Large intestine (tissue), 3 donors: Measurements from ENCODE around the gene GSN. TPM values are rescaled to one million over a fixed set of nuclear protein-coding genes. Genes with fewer than 3 reads are reported as not detected.
A peak's percentile ranks its signal among the peaks of the same experiment; 100 is the strongest.

Source experiments
- DNase-seq, 2 donors: peaks; one replicate each; pipeline versions ENCODE4 v3.0.0 to v3.0.0-alpha.2; 2013
- H3K27ac ChIP-seq: one replicate; pipeline ENCODE4 v1.5.1; 2013; ENCODE audit warnings: low read length
- H3K27me3 ChIP-seq: 2 replicates; pipeline ENCODE4 v1.6.1; 2013; ENCODE audit warnings: low read length; ENCODE audit not compliant: control insufficient read depth, insufficient read depth
- H3K36me3 ChIP-seq: 2 replicates; pipeline ENCODE4 v1.6.1; 2013; ENCODE audit warnings: low read length; ENCODE audit not compliant: control insufficient read depth, insufficient read depth
- H3K4me1 ChIP-seq: one replicate; pipeline ENCODE4 v1.6.1; 2013; ENCODE audit warnings: low read length; ENCODE audit not compliant: control insufficient read depth, insufficient read depth
- H3K4me3 ChIP-seq: one replicate; pipeline ENCODE4 v1.5.1; 2013; ENCODE audit warnings: low read length
- H3K9me3 ChIP-seq: one replicate; pipeline ENCODE4 v1.6.1; 2013; ENCODE audit warnings: mild to moderate bottlenecking, low read depth, low read length, moderate library complexity; ENCODE audit not compliant: control insufficient read depth
- WGBS: methylation state at CpG from one replicate; pipeline ENCODE4 v1.1.5; 2013; ENCODE audit warnings: low lambda C conversion rate; ENCODE audit not compliant: insufficient coverage; 5-methylcytosine and 5-hydroxymethylcytosine counted together
- polyA plus RNA-seq: library from polyadenylated mRNA; unstranded; fragments of 120-200 nt; gene quantifications from one replicate; pipeline ENCODE4 v1.2.1, GENCODE V29; 2013

The GSN gene
- polyA plus RNA-seq, 1 donor: 195 TPM

- peak overlapping the region; percentile 10 for H3K27ac ChIP-seq
- H3K4me1 ChIP-seq: peaks cover 27% of the 10 kb centered on the region
- DNase-seq: no peak
- no CpG with 5 or more reads among the region's 6 CpGs for WGBS
- no peaks in the 10 kb centered on the region for H3K36me3 ChIP-seq
- no peaks in the 10 kb centered on the region for H3K9me3 ChIP-seq
- no peak overlapping the region for H3K4me3 ChIP-seq
- H3K27me3 ChIP-seq: no peaks in the 10 kb centered on the region
Observed at GRCh38 chr9:121272401-121272948, 4.5 kb downstream of the GSN start.

DNA sequence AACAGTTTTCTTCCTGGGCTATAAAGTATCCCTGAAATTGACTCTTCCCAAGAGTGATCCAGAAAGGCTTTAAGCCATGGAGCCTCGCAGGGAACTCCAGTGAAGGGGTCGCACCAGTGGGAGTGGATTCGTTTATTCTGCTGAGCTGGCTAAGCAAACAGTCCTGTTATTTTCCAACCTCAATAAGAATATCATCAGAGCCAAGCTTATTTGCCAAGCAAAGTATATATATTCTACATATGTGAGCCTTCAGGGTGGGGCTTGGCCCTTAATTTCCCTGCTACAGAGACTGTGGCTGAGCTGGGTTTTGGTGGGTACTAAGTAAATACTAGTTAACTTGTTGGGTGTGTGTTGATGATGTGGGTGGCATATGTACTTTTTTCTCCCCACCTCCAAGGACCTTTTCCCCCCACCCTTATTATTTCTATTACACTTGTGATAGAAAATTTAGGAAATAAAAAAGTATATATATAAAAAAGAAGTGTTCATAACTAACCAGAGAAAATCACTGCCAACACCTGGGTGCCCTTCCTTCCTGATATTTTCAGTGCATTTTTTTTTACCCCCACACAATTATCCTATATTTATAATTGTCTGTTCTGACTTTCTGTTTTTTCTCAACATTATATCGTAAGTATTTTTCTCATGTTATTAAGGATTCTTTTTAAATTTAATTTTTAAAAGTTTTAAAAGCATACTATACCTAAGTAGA, 5.3 kb downstream of the GSN start:
- H3K4me1 ChIP-seq: peaks cover 27% of the 10 kb centered on the region
- no peak overlapping the region for H3K4me3 ChIP-seq
- no peaks in the 10 kb centered on the region for H3K9me3 ChIP-seq
- no peak for DNase-seq
- no peaks in the 10 kb centered on the region for H3K36me3 ChIP-seq
- H3K27ac ChIP-seq: peak overlapping the region; percentile 10
- 100% methylated on average over 1 of the region's 4 CpGs for WGBS
- H3K27me3 ChIP-seq: no peaks in the 10 kb centered on the region

GRCh38 chr9:121274851-121275250, 6.9 kb downstream of the GSN start:
- no peaks in the 10 kb centered on the region for H3K36me3 ChIP-seq
- DNase-seq: no peak
- no peaks in the 10 kb centered on the region for H3K9me3 ChIP-seq
- peaks cover 22% of the 10 kb centered on the region for H3K4me1 ChIP-seq
- no peak overlapping the region for H3K4me3 ChIP-seq
- WGBS: 67% methylated on average over 1 of the region's 4 CpGs
- no peaks in the 10 kb centered on the region for H3K27me3 ChIP-seq
- H3K27ac ChIP-seq: no peak overlapping the region

DNA sequence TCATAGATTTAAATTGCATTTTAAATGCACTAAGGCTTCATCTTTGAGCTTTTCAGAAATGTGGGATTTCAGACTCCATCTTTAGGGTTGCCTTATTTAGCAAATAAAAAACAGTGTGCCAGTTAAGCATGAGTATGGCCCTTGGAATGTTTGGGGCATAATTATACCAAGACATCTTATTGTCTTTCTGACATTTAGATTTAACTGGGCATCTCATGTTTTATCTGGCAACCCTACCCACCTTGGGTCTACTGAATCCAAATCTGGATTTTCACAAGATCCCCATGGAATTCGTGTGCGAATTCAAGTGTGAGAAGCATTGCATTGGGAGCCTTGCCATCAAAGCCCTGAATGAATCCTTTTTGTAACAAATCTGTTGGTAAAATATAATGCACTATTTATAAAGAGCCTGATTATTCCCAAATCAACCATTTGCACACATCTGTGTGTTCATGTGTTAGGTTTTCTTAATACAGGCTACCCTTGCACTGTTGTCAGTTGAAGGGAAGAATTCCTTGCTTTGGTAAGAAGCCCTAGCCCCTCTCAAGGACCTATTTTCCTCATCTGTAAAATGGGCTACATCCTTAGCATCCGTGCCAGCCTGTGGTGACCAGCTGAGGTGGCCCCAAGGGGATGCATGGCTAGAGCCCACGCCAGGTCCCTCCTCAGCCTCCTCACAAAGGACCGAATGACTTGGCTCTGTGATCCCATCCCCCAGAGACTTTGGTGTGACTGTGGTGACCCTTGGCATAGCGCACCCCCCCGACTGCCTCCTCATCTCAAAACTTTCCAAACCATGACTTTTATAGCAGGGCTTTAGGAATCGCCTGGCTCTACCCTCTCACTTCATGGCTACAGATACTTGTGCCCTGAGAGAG, 8.1 kb downstream of the GSN start:
- no peaks in the 10 kb centered on the region for H3K27me3 ChIP-seq
- no peaks in the 10 kb centered on the region for H3K9me3 ChIP-seq
- no peak overlapping the region for H3K27ac ChIP-seq
- H3K4me1 ChIP-seq: peaks cover 21% of the 10 kb centered on the region
- WGBS: no CpG with 5 or more reads among the region's 8 CpGs
- no peaks in the 10 kb centered on the region for H3K36me3 ChIP-seq
- no peak for DNase-seq
- H3K4me3 ChIP-seq: no peak overlapping the region

- Histone ChIP-seq H3K4me1 (peaks cover 26% of the 10 kb centered on the region), H3K4me3 (no peak overlapping the region), H3K27ac (no peak overlapping the region), H3K36me3 (no peaks in the 10 kb centered on the region), H3K9me3 (no peaks in the 10 kb centered on the region), H3K27me3 (no peaks in the 10 kb centered on the region)
- WGBS: no CpG with 5 or more reads among the region's 1 CpG
- no peak for DNase-seq
Observed at GRCh38 chr9:121277026-121277425, 9.1 kb downstream of the GSN start.

- no CpG with 5 or more reads among the region's 4 CpGs for WGBS
- peaks cover 29% of the 10 kb centered on the region for H3K4me1 ChIP-seq
- no peaks in the 10 kb centered on the region for H3K27me3 ChIP-seq
- DNase-seq: no peak
- H3K9me3 ChIP-seq: no peaks in the 10 kb centered on the region
- peaks cover 2% of the 10 kb centered on the region for H3K36me3 ChIP-seq
- H3K27ac ChIP-seq: peak overlapping the region; percentile 25
- H3K4me3 ChIP-seq: no peak overlapping the region
Observed at GRCh38 chr9:121277518-121278295, 9.7 kb downstream of the GSN start.

DNA sequence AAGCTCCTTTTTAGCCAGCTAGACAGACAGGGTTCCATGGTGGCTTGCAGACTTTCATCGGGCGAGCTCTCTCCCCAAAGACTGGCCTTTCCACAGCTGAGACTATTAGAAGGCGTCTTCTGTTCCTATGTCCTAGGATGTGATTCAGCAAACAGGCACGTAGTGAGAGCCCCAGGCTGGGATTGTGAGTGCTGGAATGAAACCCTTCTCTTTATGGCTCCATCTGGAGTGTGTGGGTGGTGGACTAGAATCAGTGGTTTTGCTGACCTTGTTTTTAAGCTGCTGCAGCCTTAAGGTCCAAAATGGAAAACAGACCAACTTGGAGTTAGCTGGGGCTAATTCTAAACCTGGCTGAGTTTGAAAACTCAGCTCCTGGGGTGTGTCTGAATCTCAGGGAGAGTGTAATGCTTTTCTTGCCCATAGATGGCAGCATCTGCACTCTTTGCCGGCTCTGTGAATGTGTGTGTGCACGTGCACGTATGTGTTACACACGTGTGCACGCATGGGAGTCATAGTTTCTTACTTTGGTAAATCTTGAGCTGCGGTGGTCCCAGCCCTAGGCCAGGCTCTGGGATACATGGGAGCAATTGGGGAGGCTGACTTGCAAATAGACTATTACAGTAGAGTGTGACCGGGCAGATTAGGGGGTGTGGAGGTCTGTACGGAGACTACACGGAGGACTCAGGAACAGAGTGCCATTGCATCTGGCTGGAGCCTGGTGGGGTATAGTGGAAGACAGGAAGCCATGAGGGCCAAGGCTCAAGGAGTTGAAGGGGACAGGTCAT, 10.7 kb downstream of the GSN start:
- peak overlapping the region; percentile 25 for H3K27ac ChIP-seq
- H3K36me3 ChIP-seq: peaks cover 2% of the 10 kb centered on the region
- no peak overlapping the region for H3K4me3 ChIP-seq
- no CpG with 5 or more reads among the region's 13 CpGs for WGBS
- DNase-seq: peak in 1 of 2 donors; percentile 80
- H3K4me1 ChIP-seq: peaks cover 30% of the 10 kb centered on the region
- H3K9me3 ChIP-seq: no peaks in the 10 kb centered on the region
- no peaks in the 10 kb centered on the region for H3K27me3 ChIP-seq

DNA sequence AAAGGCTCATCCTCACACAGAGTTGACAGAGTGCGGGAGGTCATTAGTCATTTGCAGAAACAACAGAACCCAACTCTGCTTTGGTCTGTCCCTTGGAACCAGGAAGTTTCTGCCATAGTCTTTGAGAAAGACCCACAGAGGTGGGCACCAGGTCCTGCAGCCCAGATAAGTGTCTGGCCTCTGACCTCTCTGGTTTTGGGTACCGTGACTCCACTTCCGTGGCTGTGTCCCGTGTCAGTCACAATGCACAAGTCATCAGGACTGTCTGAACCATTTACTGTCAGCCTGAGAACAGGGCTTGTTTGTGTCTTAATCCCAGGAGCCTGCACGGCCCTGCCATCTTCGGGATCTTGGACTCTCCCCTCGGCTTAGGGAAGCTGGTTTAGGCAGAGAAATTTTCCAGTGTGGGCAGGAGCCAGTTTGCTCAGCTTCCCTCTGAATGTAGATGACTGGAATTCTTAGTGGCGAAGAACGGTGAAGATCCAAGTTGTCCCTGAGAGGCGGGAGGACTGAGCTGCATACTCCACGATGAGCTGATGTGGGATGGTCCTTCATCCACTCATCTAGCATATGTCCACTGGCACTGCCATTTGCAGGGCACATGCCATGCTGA, 11.9 kb downstream of the GSN start:
- Histone ChIP-seq H3K4me1 (peaks cover 30% of the 10 kb centered on the region), H3K36me3 (peaks cover 2% of the 10 kb centered on the region), H3K9me3 (no peaks in the 10 kb centered on the region), H3K27ac (no peak overlapping the region), H3K4me3 (no peak overlapping the region), H3K27me3 (no peaks in the 10 kb centered on the region)
- DNase-seq: no peak
- no CpG with 5 or more reads among the region's 11 CpGs for WGBS

DNA sequence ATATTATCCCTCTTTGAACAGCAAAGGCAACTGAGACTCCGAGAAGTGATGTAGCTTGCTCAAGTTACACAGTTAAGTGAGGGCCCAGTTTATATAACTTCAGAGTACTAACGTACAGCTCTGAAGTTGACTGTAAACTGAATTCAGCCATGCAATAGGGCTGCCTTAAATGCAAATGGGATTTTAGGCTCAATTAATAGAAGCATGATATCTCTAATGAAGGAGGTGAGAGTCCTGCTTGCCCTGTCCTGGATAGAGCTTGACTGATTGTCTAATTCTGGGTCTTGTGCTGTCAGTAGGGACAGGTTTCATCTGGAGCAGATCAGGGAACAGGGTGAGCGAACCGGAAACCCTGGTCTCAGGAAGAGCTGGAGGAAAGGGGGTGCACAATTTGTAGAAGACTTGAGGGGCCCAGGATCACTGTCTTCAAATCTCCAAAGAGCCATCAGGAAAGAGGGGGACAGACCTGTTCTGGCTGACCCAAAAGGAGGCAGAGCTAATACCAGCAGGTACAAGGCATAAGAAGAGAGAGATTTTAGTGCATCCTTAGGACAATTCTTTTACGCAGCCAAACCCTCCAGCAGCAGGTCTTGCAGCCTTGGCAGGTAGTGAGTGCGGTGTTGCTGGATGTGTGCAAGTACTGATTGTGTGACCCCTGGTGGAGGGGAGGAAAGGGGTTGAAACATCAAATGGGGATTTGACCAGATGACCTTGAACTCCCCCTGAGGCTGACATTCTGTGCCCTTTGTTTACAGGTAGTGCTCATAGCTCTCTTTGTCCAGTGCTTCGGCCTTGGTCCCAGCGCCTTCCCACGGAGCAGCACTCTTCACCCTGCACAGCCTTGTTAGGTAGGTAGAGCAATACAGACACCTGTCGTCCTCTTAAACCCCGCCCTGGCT, 13.0 kb downstream of the GSN start:
- peak overlapping the region; percentile 81 for H3K27ac ChIP-seq
- peaks cover 36% of the 10 kb centered on the region for H3K4me1 ChIP-seq
- WGBS: no CpG with 5 or more reads among the region's 11 CpGs
- H3K36me3 ChIP-seq: peaks cover 2% of the 10 kb centered on the region
- H3K27me3 ChIP-seq: no peaks in the 10 kb centered on the region
- no peak overlapping the region for H3K4me3 ChIP-seq
- no peaks in the 10 kb centered on the region for H3K9me3 ChIP-seq
- DNase-seq: no peak
